HUES64 (cell line): ENCODE measurements around the gene MRPL4.
"Not testable (repeated sequence)": the region's sequence is repeated elsewhere in the genome, so short reads cannot be mapped to it uniquely, and the experiment has no call there.

Experiments used
- H3K27ac ChIP-seq: 2 replicates; pipeline ENCODE4 v1.7.0; 2013; ENCODE audit warnings: low read depth, low read length, inconsistent platforms
- H3K27me3 ChIP-seq: 2 replicates; pipeline ENCODE4 v1.6.1; 2013; ENCODE audit warnings: mild to moderate bottlenecking, low read length; ENCODE audit not compliant: insufficient read depth
- H3K36me3 ChIP-seq: 2 replicates; pipeline ENCODE4 v1.6.1; 2013; ENCODE audit warnings: mild to moderate bottlenecking, low read length; ENCODE audit not compliant: insufficient read depth
- H3K4me1 ChIP-seq: 2 replicates; pipeline ENCODE4 v1.6.1; 2013; ENCODE audit warnings: mild to moderate bottlenecking, low read length, moderate library complexity; ENCODE audit not compliant: insufficient read depth
- H3K4me3 ChIP-seq: 2 replicates; pipeline ENCODE4 v1.5.1; 2013; ENCODE audit warnings: mild to moderate bottlenecking, low read length, moderate library complexity
- H3K9ac ChIP-seq: 2 replicates; pipeline ENCODE4 v1.6.1; 2013; ENCODE audit warnings: mild to moderate bottlenecking, low read depth, low read length
- H3K9me3 ChIP-seq: 2 replicates; pipeline ENCODE4 v1.6.1; 2013; ENCODE audit warnings: low read depth, low read length; ENCODE audit not compliant: insufficient read depth
- WGBS: fragments of 150-250, 120-280 bp; methylation state at CpG from one replicate; pipeline ENCODE4 v1.1.7; 2013; ENCODE audit warnings: missing lambda C conversion rate; 5-methylcytosine and 5-hydroxymethylcytosine counted together

Gene MRPL4

GRCh38 chr19:10230861-10231611 lies 21.0 kb upstream of the MRPL4 start, which contains the start of gene S1PR2:
Gene S1PR2 (minus strand): TSS chr19:10231331. CDS start chr19:10224905, 6,426 bp downstream.
- Histone ChIP-seq H3K9ac (peak within 1 kb of the TSS; percentile 90), H3K9me3 (no peaks in the 10 kb centered on the region), H3K4me3 (peak within 1 kb of the TSS; percentile 82), H3K36me3 (no peaks in the 10 kb centered on the region), H3K27ac (peak within 1 kb of the TSS; percentile 79), H3K4me1 (peaks cover 8% of the 10 kb centered on the region), H3K27me3 (no peaks in the 10 kb centered on the region)
- under 1% methylated on average over 72 of the region's 73 CpGs for WGBS

GRCh38 chr19:10231612-10232228 lies 20.3 kb upstream of the MRPL4 start:
- H3K4me3 ChIP-seq, result peak overlapping the region; percentile 82
- no peaks in the 10 kb centered on the region for H3K36me3 ChIP-seq
- H3K9ac ChIP-seq, result peak overlapping the region; percentile 66; the same call in 1 of the 2 replicates
- WGBS, result 72% methylated on average over 8 of the region's 8 CpGs
- H3K27me3 ChIP-seq, result no peaks in the 10 kb centered on the region
- H3K27ac ChIP-seq, result peak overlapping the region; percentile 16; the same call in 1 of the 2 replicates
- H3K9me3 ChIP-seq, result no peaks in the 10 kb centered on the region
- peaks cover 8% of the 10 kb centered on the region for H3K4me1 ChIP-seq

GRCh38 chr19:10233946-10234345 lies 18.1 kb upstream of the MRPL4 start:
- WGBS, result 80% methylated on average over 4 of the region's 4 CpGs
- H3K36me3 ChIP-seq, result no peaks in the 10 kb centered on the region
- H3K9me3 ChIP-seq, result no peaks in the 10 kb centered on the region
- no peak overlapping the region for H3K4me3 ChIP-seq
- H3K4me1 ChIP-seq, result peaks cover 8% of the 10 kb centered on the region
- H3K27ac ChIP-seq, result no peak overlapping the region
- H3K9ac ChIP-seq, result no peak overlapping the region
- no peaks in the 10 kb centered on the region for H3K27me3 ChIP-seq

- H3K27me3 ChIP-seq, result no peaks in the 10 kb centered on the region
- H3K4me3 ChIP-seq, result no peak overlapping the region
- no peak overlapping the region for H3K9ac ChIP-seq
- H3K27ac ChIP-seq, result no peak overlapping the region
- 0 out of 2 replicates have a peak, but pooled peaks cover 2% of the 10 kb centered on the region for H3K4me1 ChIP-seq
- no peaks in the 10 kb centered on the region for H3K36me3 ChIP-seq
- H3K9me3 ChIP-seq, result no peaks in the 10 kb centered on the region
- WGBS, result 100% methylated on average over 2 of the region's 4 CpGs
Measured at GRCh38 chr19:10235003-10235402, 17.0 kb upstream of the MRPL4 start.

- WGBS, result over 99% methylated on average over 6 of the region's 7 CpGs
- H3K9ac ChIP-seq, H3K9me3 ChIP-seq, H3K4me3 ChIP-seq, H3K27ac ChIP-seq, H3K27me3 ChIP-seq, H3K4me1 ChIP-seq, H3K36me3 ChIP-seq: not testable (repeated sequence)
Measured at GRCh38 chr19:10235409-10235808, 16.6 kb upstream of the MRPL4 start.

- no peak overlapping the region for H3K27ac ChIP-seq
- H3K9ac ChIP-seq, result no peak overlapping the region
- no peaks in the 10 kb centered on the region for H3K4me1 ChIP-seq
- H3K36me3 ChIP-seq, result no peaks in the 10 kb centered on the region
- no peaks in the 10 kb centered on the region for H3K9me3 ChIP-seq
- H3K4me3 ChIP-seq, result no peak overlapping the region
- H3K27me3 ChIP-seq, result no peaks in the 10 kb centered on the region
- WGBS, result 93% methylated on average over 5 of the region's 6 CpGs
Measured at GRCh38 chr19:10237702-10238101, 14.3 kb upstream of the MRPL4 start.

GRCh38 chr19:10238172-10238783 lies 13.7 kb upstream of the MRPL4 start:
- Histone ChIP-seq H3K4me1 (no peaks in the 10 kb centered on the region), H3K9me3 (no peaks in the 10 kb centered on the region), H3K27ac (no peak overlapping the region), H3K4me3 (no peak overlapping the region), H3K27me3 (no peaks in the 10 kb centered on the region), H3K9ac (no peak overlapping the region), H3K36me3 (no peaks in the 10 kb centered on the region)
- 92% methylated on average over 12 of the region's 12 CpGs for WGBS

GRCh38 chr19:10241826-10242449 lies 10.1 kb upstream of the MRPL4 start:
- H3K27me3 ChIP-seq, H3K9ac ChIP-seq, H3K4me1 ChIP-seq, H3K36me3 ChIP-seq, H3K9me3 ChIP-seq, H3K27ac ChIP-seq, H3K4me3 ChIP-seq: not testable (repeated sequence)
- WGBS, result 94% methylated on average over 11 of the region's 11 CpGs

- H3K27ac ChIP-seq, result no peak overlapping the region
- H3K4me3 ChIP-seq, result no peak overlapping the region
- H3K4me1 ChIP-seq, result no peaks in the 10 kb centered on the region
- H3K36me3 ChIP-seq, result no peaks in the 10 kb centered on the region
- H3K9me3 ChIP-seq, result no peaks in the 10 kb centered on the region
- 90% methylated on average over 7 of the region's 7 CpGs for WGBS
- H3K27me3 ChIP-seq, result no peaks in the 10 kb centered on the region
- H3K9ac ChIP-seq, result no peak overlapping the region
Measured at GRCh38 chr19:10243606-10244005, 8.4 kb upstream of the MRPL4 start.

- no peak overlapping the region for H3K9ac ChIP-seq
- no peak overlapping the region for H3K27ac ChIP-seq
- H3K36me3 ChIP-seq, result no peaks in the 10 kb centered on the region
- H3K4me3 ChIP-seq, result no peak overlapping the region
- H3K4me1 ChIP-seq, result no peaks in the 10 kb centered on the region
- H3K27me3 ChIP-seq, result no peaks in the 10 kb centered on the region
- no peaks in the 10 kb centered on the region for H3K9me3 ChIP-seq
- 89% methylated on average over 8 of the region's 9 CpGs for WGBS
Measured at GRCh38 chr19:10245189-10245939, 6.7 kb upstream of the MRPL4 start.
